Thoracic aorta (tissue), 2 donors: ENCODE results near the gene NTRK3. TPM values are rescaled to one million over a fixed set of nuclear protein-coding genes. Genes with fewer than 3 reads are reported as not detected.

ENCODE experiments used
- ATAC-seq: fragments of 150-250 bp; one replicate; pipeline ENCODE4 v1.8.0; 2017; ENCODE audit warnings: low read depth; ENCODE audit not compliant: insufficient number of reproducible peaks, low FRiP score
- DNase-seq: peaks from one replicate; pipeline ENCODE4 v3.0.0-alpha.2; 2020; ENCODE audit warnings: low spot score
- H3K27ac ChIP-seq, 2 donors: fragments of 200-600 bp; sonication (generic); 1 replicate in 1 of 2; 2 replicates in 1 of 2; pipeline ENCODE4 v1.5.1; 2016; ENCODE audit warnings: mild to moderate bottlenecking in 2 of 2, moderate library complexity in 2 of 2
- H3K27me3 ChIP-seq: fragments of 200-600 bp; sonication (generic); replicated peaks from 2 replicates; pipeline ENCODE4 v1.6.0; 2016; ENCODE audit warnings: mild to moderate bottlenecking; ENCODE audit not compliant: insufficient read depth
- H3K36me3 ChIP-seq: fragments of 200-600 bp; sonication (generic); one replicate; pipeline ENCODE4 v1.5.1; 2016
- H3K4me1 ChIP-seq, 2 donors: fragments of 200-600 bp; sonication (generic); 1 replicate in 1 of 2; 2 replicates in 1 of 2; pipeline versions ENCODE4 v1.5.1 to v1.6.0; 2016; ENCODE audit warnings: low read depth in 2 of 2, mild to moderate bottlenecking in 1 of 2; ENCODE audit not compliant: control insufficient read depth in 1 of 2
- H3K4me3 ChIP-seq: fragments of 200-600 bp; sonication (generic); 2 replicates; pipeline ENCODE4 v1.5.1; 2016; ENCODE audit warnings: mild to moderate bottlenecking
- H3K9me3 ChIP-seq: fragments of 200-600 bp; sonication (generic); 2 replicates; pipeline ENCODE4 v1.5.1; 2016
- total RNA-seq, 2 donors: library from RNA; depleted of rRNA; stranded (reverse); fragments of >200 nt; gene quantifications; one replicate each; pipeline versions ENCODE4 v1.1.0 to v1.2.3, GENCODE V29; 2016
- TF ChIP-seq, protein P1 (sequence below): fragments of 200-600 bp; sonication (generic); IDR thresholded peaks from one replicate; pipeline ENCODE4 v1.5.1; 2019; ENCODE audit warnings: antibody characterized with exemption

NTRK3 gene
- total RNA-seq, 2 donors from 2014 or later, result 84.9 to 87.3 TPM

DNA sequence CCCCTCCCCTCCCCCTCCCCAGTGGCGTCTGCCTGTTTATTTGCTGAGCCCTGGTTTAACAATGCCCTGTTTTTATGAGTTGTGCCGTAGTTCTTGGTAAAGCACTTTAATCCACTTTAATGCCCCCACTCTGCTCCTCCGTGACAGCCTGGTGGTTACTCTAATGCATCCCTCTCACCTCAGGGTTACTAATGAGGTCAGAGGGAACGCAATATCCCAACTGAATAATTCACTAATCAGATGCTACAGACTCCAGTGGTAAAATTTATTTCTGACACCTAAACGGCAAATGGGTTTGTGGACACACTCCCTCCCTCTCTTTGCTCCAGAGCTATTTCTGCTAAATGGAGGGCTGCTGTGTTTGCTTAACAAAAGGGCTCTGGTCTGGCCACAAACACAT, 26.1 kb upstream of the NTRK3 start:
- H3K4me1 ChIP-seq, result no peaks in the 10 kb centered on the region
- H3K9me3 ChIP-seq, result no peaks in the 10 kb centered on the region
- ATAC-seq (no peak), DNase-seq (no peak)
- TF ChIP-seq, protein P1, sequence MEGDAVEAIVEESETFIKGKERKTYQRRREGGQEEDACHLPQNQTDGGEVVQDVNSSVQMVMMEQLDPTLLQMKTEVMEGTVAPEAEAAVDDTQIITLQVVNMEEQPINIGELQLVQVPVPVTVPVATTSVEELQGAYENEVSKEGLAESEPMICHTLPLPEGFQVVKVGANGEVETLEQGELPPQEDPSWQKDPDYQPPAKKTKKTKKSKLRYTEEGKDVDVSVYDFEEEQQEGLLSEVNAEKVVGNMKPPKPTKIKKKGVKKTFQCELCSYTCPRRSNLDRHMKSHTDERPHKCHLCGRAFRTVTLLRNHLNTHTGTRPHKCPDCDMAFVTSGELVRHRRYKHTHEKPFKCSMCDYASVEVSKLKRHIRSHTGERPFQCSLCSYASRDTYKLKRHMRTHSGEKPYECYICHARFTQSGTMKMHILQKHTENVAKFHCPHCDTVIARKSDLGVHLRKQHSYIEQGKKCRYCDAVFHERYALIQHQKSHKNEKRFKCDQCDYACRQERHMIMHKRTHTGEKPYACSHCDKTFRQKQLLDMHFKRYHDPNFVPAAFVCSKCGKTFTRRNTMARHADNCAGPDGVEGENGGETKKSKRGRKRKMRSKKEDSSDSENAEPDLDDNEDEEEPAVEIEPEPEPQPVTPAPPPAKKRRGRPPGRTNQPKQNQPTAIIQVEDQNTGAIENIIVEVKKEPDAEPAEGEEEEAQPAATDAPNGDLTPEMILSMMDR, result no peak
- H3K27me3 ChIP-seq, result no peaks in the 10 kb centered on the region
- H3K27ac ChIP-seq, result no peak overlapping the region
- no peak overlapping the region for H3K4me3 ChIP-seq
- no peaks in the 10 kb centered on the region for H3K36me3 ChIP-seq

DNA sequence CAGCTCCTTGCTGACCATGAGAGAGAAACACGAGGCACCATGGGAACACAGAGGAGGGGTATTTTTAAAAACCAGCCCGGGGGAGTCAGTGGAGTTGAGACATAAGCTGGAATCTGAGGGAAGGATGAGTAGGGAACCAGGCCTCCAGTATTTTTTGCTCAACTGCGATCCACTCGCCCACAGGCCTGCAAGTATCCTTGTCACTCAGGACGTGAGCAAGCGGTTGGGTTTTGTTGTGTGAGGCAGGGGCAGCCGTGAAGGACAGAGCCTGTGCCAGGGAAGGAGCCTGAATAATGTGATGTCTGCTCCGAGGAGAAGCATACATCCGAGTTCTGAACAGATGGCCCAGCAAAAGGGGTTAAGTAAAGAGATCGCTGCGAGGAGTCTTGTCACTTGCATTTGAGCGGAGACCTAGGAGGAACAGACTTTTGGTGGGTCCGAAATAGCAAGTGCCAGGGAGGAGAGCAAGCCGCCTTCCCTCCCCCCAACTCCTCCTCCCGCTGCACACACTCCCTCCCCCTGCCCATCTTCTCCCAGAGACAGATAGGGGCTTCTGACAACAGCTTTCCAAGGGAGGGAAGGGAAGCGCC, 20.4 kb upstream of the NTRK3 start:
- DNase-seq, result no peak
- H3K27me3 ChIP-seq, result no peaks in the 10 kb centered on the region

DNA sequence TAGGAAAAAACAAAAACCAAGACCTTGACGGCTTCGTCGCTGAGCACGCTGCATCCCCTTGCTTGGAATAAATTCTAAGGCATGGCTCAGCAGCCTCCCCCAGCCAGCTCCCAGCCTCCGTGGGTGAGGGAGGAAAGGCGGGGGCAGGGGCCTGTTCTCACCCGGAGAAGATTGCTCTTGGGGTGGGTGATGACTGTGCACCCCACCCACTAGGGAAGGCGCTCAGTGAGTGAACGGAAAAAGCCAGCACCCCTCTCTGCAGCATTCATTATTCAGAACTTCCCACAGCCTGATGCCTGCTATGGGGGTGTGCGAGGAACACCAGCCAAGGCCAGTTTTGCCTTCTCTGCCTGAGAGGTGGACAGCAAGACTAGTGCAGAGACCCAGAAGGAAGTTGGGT, 19.3 kb upstream of the NTRK3 start:
- DNase-seq (no peak), ATAC-seq (no peak)
- Histone ChIP-seq H3K4me3 (no peak overlapping the region), H3K4me1 (no peaks in the 10 kb centered on the region), H3K27me3 (no peaks in the 10 kb centered on the region), H3K36me3 (no peaks in the 10 kb centered on the region), H3K27ac (no peak overlapping the region), H3K9me3 (no peaks in the 10 kb centered on the region)
- TF ChIP-seq, protein P1, result no peak

More for the DNA sequence above, 20.4 kb upstream of the NTRK3 start:
- no peak overlapping the region for H3K4me3 ChIP-seq
- H3K36me3 ChIP-seq, result no peaks in the 10 kb centered on the region
- TF ChIP-seq, protein P1, result no peak
- no peak for ATAC-seq
- no peaks in the 10 kb centered on the region for H3K4me1 ChIP-seq
- H3K9me3 ChIP-seq, result no peaks in the 10 kb centered on the region
- no peak overlapping the region for H3K27ac ChIP-seq

DNA sequence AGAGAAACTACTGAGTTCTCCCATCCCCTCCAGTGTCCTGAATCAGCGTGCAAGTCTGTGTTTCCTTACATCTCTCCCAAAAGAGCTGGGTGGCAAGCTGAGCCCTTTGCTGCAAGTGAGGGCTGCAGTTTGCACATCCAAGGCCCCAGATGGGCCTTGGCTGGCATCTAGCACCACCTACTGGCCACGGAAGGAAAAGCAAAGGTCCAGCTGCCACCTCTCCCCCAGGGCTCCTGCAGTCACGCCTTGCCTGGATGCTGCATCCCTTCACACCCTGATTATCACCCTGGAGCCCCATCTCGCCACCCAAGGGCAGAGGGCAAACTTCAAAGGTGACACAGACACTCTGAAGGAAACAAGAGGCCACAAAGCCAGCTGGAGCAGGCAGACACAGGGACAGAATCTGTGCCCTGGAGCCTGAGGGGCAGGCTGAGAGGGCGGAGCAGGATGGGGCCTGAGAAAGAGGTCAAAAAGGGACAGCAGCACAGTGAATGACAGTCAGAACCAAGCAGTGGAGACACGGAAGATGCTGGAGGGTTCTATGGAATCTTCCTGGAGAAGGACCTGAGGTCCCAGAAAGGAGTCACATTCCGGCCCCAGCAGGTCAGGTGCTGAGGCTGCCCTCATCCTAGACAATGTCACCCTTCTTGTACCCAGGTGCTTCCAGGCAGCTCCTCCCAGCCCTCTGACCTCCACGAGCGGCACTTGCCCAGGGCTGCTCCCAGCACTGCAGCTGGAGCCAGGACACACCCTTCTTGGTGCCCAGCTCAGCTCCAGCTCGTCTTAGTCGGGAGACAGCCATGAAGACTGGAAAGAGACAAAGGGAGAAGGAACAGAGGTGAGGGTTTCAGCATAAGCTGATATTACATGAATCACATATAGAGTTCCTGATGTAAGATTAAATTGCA, 18.3 kb upstream of the NTRK3 start:
- Histone ChIP-seq H3K36me3 (no peaks in the 10 kb centered on the region), H3K4me3 (no peak overlapping the region), H3K4me1 (no peaks in the 10 kb centered on the region), H3K9me3 (no peaks in the 10 kb centered on the region), H3K27ac (no peak overlapping the region), H3K27me3 (no peaks in the 10 kb centered on the region)
- ATAC-seq (no peak), DNase-seq (no peak)
- TF ChIP-seq, protein P1, result peak; percentile 92

DNA sequence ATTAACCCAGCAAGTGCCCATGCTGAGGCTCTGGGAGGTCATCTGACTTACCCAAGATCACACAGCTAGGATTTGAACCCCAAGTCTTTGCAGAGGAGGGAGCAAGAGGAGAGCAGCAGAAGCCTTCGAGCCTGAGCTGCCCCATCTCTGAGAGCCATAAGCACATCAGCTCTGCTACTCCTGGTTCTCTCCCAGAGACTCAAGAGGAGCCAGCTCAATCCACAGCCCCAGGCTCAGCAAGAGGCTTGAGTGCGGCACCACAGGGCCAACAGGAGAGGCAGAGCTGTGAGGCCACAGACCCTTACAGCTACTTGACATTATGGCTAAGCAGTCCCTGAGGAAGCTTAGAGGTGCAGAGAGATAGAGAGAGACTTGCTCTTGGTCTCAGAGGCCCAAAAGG, 15.9 kb upstream of the NTRK3 start:
- H3K4me1 ChIP-seq, result peaks cover 0 to 6% of the 10 kb centered on the region in 2 donors
- no peaks in the 10 kb centered on the region for H3K9me3 ChIP-seq
- H3K4me3 ChIP-seq, result no peak overlapping the region
- H3K27me3 ChIP-seq, result no peaks in the 10 kb centered on the region
- no peaks in the 10 kb centered on the region for H3K36me3 ChIP-seq
- DNase-seq, result no peak
- no peak for ATAC-seq
- no peak overlapping the region for H3K27ac ChIP-seq
- TF ChIP-seq, protein P1, result no peak
